K562 (cell line): ENCODE data around the gene MAGI3. TPM values are rescaled to one million over a fixed set of nuclear protein-coding genes. Genes with fewer than 3 reads are reported as not detected.

Experiments
- ATAC-seq: fragments of 200-7000 bp; cut with Tn5 transposase; 3 replicates; pipeline ENCODE4 v1.9.1; 2020; ENCODE audit warnings: moderate library complexity
- BruUV-seq: library from RNA; stranded (reverse); fragments of 400-500 nt; replicated peaks from 2 replicates; lab custom pipeline; 2021; lab: Mats Ljungman, UMichigan
- CTCF ChIA-PET: fragments of 300-600 bp; formaldehyde crosslinking; extraction: SDS; loops from one replicate; lab custom pipeline; 2021; ENCODE audit warnings: low intra/inter-chr PET ratio; lab: Yijun Ruan, JAX
- POLR2A ChIA-PET: fragments of 300-600, 350-650 bp; sonication (Branson Sonifier 250); formaldehyde crosslinking; extraction: SDS; loops from one replicate; lab custom pipeline; 2021; ENCODE audit warnings: antibody characterized with exemption, inconsistent platforms; lab: Yijun Ruan, JAX
- DNase-seq, 4 experiments: peaks; one replicate each; pipeline versions ENCODE4 v3.0.0 to v3.0.0-alpha.2; 2011 to 2018; ENCODE audit warnings: low spot score in 3 of 4, mixed read lengths in 3 of 4; ENCODE audit errors: extremely low read depth in 1 of 4
- FAIRE-seq: peaks from 2 replicates; lab custom pipeline; 2011; peaks lifted over from hg19 to GRCh38; lab: Jason Lieb, UNC
- H2AFZ ChIP-seq: 2 replicates; pipeline ENCODE4 v1.6.0; 2011; ENCODE audit warnings: low read depth, low read length, control low read depth, inconsistent platforms
- H3K27ac ChIP-seq: fragments of 200-600 bp; 3 replicates; pipeline ENCODE4 v1.8.0; 2011; ENCODE audit warnings: low read depth, mild to moderate bottlenecking, control low read depth, inconsistent platforms, low read length, moderate library complexity, mixed read lengths; ENCODE audit errors: extremely low read depth
- H3K27me3 ChIP-seq, 2 experiments: fragments of 300-600 bp in 1 of 2; 2 replicates in 1 of 2; 3 replicates in 1 of 2; pipeline versions ENCODE4 v1.6.0 to v1.8.0; 2011; ENCODE audit warnings: inconsistent platforms in 2 of 2, low read length in 2 of 2, mild to moderate bottlenecking in 1 of 2, mixed read lengths in 1 of 2, moderate library complexity in 1 of 2; ENCODE audit not compliant: control insufficient read depth in 2 of 2, insufficient read depth in 2 of 2
- H3K36me3 ChIP-seq: fragments of 300-600 bp; 3 replicates; pipeline ENCODE4 v1.8.0; 2011; ENCODE audit warnings: mild to moderate bottlenecking, low read length, inconsistent platforms; ENCODE audit not compliant: control insufficient read depth, insufficient read depth
- H3K4me1 ChIP-seq, 2 experiments: fragments of 200-600 bp in 1 of 2; replicated peaks in 1 of 2; 2 replicates in 1 of 2; 3 replicates in 1 of 2; pipeline versions ENCODE4 v1.5.1 to v1.8.0; 2011; ENCODE audit warnings: inconsistent platforms in 2 of 2, low read length in 2 of 2, mild to moderate bottlenecking in 1 of 2, mixed read lengths in 1 of 2, moderate library complexity in 1 of 2; ENCODE audit not compliant: control insufficient read depth in 2 of 2, insufficient read depth in 2 of 2
- H3K4me2 ChIP-seq: 2 replicates; pipeline ENCODE4 v1.6.1; 2011; ENCODE audit warnings: low read length, control low read depth, inconsistent platforms, mixed read lengths; ENCODE audit not compliant: insufficient read depth
- H3K4me3 ChIP-seq: fragments of 200-600 bp; sonication (generic), shearing (Covaris generic); 2 replicates; pipeline ENCODE4 v1.5.1; 2016; ENCODE audit warnings: control low read depth, inconsistent platforms
- H3K79me2 ChIP-seq: fragments of 200-600 bp; 3 replicates; pipeline ENCODE4 v1.8.0; 2011; ENCODE audit warnings: low read length, inconsistent platforms; ENCODE audit not compliant: control insufficient read depth, insufficient read depth
- H3K9ac ChIP-seq, 2 experiments: 2 replicates each; pipeline versions ENCODE4 v1.6.0 to v1.6.1; 2011; ENCODE audit warnings: low read depth in 2 of 2, low read length in 2 of 2, control low read depth in 1 of 2, inconsistent platforms in 1 of 2, mild to moderate bottlenecking in 1 of 2, mixed read lengths in 1 of 2; ENCODE audit not compliant: insufficient read depth in 1 of 2
- H3K9me1 ChIP-seq: one replicate; pipeline ENCODE4 v1.6.0; 2011; ENCODE audit warnings: inconsistent platforms, mild to moderate bottlenecking, low read length, moderate library complexity; ENCODE audit not compliant: control insufficient read depth, insufficient read depth
- H3K9me3 ChIP-seq: replicated peaks from 2 replicates; pipeline ENCODE4 v1.5.1; 2011; ENCODE audit warnings: low read depth, low read length, inconsistent platforms; ENCODE audit not compliant: control insufficient read depth, insufficient read depth
- H4K20me1 ChIP-seq: replicated peaks from 2 replicates; pipeline ENCODE4 v1.6.1; 2011; ENCODE audit warnings: low read length, inconsistent platforms, mixed read lengths; ENCODE audit not compliant: control insufficient read depth, insufficient read depth
- DDX20 ChIP-seq: fragments of 450-650 bp; IDR thresholded peaks from 2 replicates; pipeline ENCODE4 v1.6.1; 2016; ENCODE audit warnings: missing genetic modification characterization, low read depth, mild to moderate bottlenecking, missing compliant biosample characterization, moderate library complexity
- GATAD2B ChIP-seq: fragments of 450-650 bp; IDR thresholded peaks from 2 replicates; pipeline ENCODE4 v1.6.1; 2017; ENCODE audit warnings: mild to moderate bottlenecking, borderline replicate concordance
- KDM1A ChIP-seq, 2 experiments: fragments of 450-650 bp; IDR thresholded peaks; 2 replicates each; pipeline ENCODE4 v1.6.1; 2016; ENCODE audit warnings: mild to moderate bottlenecking in 2 of 2
- MLLT1 ChIP-seq, 2 experiments: fragments of 450-650 bp; IDR thresholded peaks; 2 replicates each; pipeline ENCODE4 v1.6.1; 2016
- MNT ChIP-seq, 2 experiments: fragments of 450-650 bp; conservative IDR thresholded peaks; 2 replicates each; pipeline ENCODE4 v1.6.1; 2017; ENCODE audit warnings: mild to moderate bottlenecking in 2 of 2, moderate library complexity in 2 of 2
- MTA1 ChIP-seq: fragments of 450-650 bp; IDR thresholded peaks from 2 replicates; pipeline ENCODE4 v1.6.1; 2017; ENCODE audit warnings: borderline replicate concordance
- NFE2L1 ChIP-seq: fragments of 450-650 bp; IDR thresholded peaks from 2 replicates; pipeline ENCODE4 v1.6.1; 2016; ENCODE audit warnings: missing genetic modification characterization, low read depth, mild to moderate bottlenecking, missing compliant biosample characterization, moderate library complexity, borderline replicate concordance
- POLR2G ChIP-seq: fragments of 200-400 bp; formaldehyde crosslinking; IDR thresholded peaks from 2 replicates; pipeline ENCODE4 v1.6.1; 2017; ENCODE audit warnings: low read depth, mild to moderate bottlenecking, antibody characterized with exemption, low read length, moderate library complexity
- STAT5B ChIP-seq: fragments of 250-450 bp; sonication (Bioruptor Pico); IDR thresholded peaks from 2 replicates; pipeline ENCODE4 v1.8.0; 2021; ENCODE audit warnings: mild to moderate bottlenecking, inconsistent platforms
- USF1 ChIP-seq: sonication (generic); formaldehyde crosslinking; IDR thresholded peaks from 2 replicates; pipeline ENCODE4 v1.9.0; 2022; ENCODE audit warnings: mild to moderate bottlenecking, missing genetic modification reagents
- ZNF77 ChIP-seq: fragments of 250-450 bp; sonication (Bioruptor Pico); IDR thresholded peaks from 2 replicates; pipeline ENCODE4 v1.5.0; 2020
- WGBS: fragments of 100-300 bp; shearing (Covaris generic); methylation state at CpG from one replicate; pipeline ENCODE4 v1.1.6; 2016; ENCODE audit warnings: low coverage, mixed read lengths; ENCODE audit not compliant: insufficient coverage; ENCODE audit errors: missing lambda C conversion rate; 5-methylcytosine and 5-hydroxymethylcytosine counted together
- in situ Hi-C: fragments of 300-500 bp; cut with MboI; formaldehyde crosslinking; loops from 4 replicates; pipeline ENCODE4 v1.15.0; 2018; ENCODE audit warnings: inconsistent platforms, mixed read lengths
- intact Hi-C: fragments of 100-400 bp; cut with micrococcal nuclease; formaldehyde crosslinking; loops from 2 replicates; pipeline ENCODE4 v1.14.2; 2022
- polyA plus RNA-seq, 8 experiments: library from polyadenylated mRNA; depleted of rRNA in 4 of 8; stranded (reverse) in 5 of 8; unstranded in 3 of 8; fragments of >200 nt; fragmentation: Nextera tagmentation in 2 of 8; fragmentation: Illumina TruSeq in 1 of 8; extraction: Ambion mirVana in 2 of 8; extraction: Trizol in 1 of 8; gene quantifications; 2 replicates each; pipeline versions ENCODE4 v1.2.1 to v1.2.3, GENCODE V29; 2011 to 2014; ENCODE audit warnings: inconsistent platforms in 1 of 8, missing spikeins in 1 of 8
- total RNA-seq, 7 experiments: library from RNA; depleted of rRNA in 6 of 7; stranded (reverse); fragments of >200 nt in 6 of 7; fragmentation: Illumina TruSeq in 2 of 7; extraction: Trizol in 2 of 7; gene quantifications; 2 replicates each; pipeline versions ENCODE4 v1.2.1 to v1.2.3, GENCODE V29; 2011 to 2021; ENCODE audit warnings: low replicate concordance in 1 of 7

MAGI3 gene
- total and polyA plus RNA-seq, 9 of the 15 experiments (the other 6 are each of a cell fraction or from before 2014, with no cell fraction given) = 1.0 to 8.6 (median 5.5) TPM

- Histone ChIP-seq H3K27ac (no peak overlapping the region), H3K4me3 (no peak overlapping the region), H3K4me2 (no peak overlapping the region), H2AFZ (no peak overlapping the region), H3K9me3 (no peaks in the 10 kb centered on the region), H3K79me2 (no peaks in the 10 kb centered on the region), H3K27me3 (peaks cover 0 to 5% of the 10 kb centered on the region in 2 experiments; a peak in 1 of 5 replicates), H3K9me1 (no peaks in the 10 kb centered on the region), H3K36me3 (no peaks in the 10 kb centered on the region), H4K20me1 (no peaks in the 10 kb centered on the region), H3K4me1 (peaks cover 0 to 7% of the 10 kb centered on the region in 2 experiments; a peak in 1 of 5 replicates), H3K9ac (no peak overlapping the region)
- TF ChIP-seq GATAD2B = no peak
- TF ChIP-seq ZNF77 (CRISPR knock-in tag) = no peak
- POLR2A ChIA-PET = no interaction called here
- intact Hi-C loops = no loop called here
- CTCF ChIA-PET = no interaction called here
- in situ Hi-C loops = no loop called here
- no peak for ATAC-seq
- WGBS = 35% methylated on average over 26 of the region's 26 CpGs
- no peak for FAIRE-seq
- no TSS peak for BruUV-seq
- no peak for DNase-seq
Measured at GRCh38 chr1:113422315-113423068, 32.2 kb downstream of the MAGI3 start.

- Histone ChIP-seq H3K4me3 (no peak overlapping the region), H3K4me1 (peaks cover 0 to 7% of the 10 kb centered on the region in 2 experiments; a peak in 1 of 5 replicates), H3K4me2 (no peak overlapping the region), H3K9ac (no peak overlapping the region), H4K20me1 (no peaks in the 10 kb centered on the region), H3K36me3 (no peaks in the 10 kb centered on the region), H3K79me2 (no peaks in the 10 kb centered on the region), H3K27me3 (peaks cover 0 to 5% of the 10 kb centered on the region in 2 experiments; a peak in 1 of 5 replicates), H3K27ac (no peak overlapping the region), H3K9me1 (no peaks in the 10 kb centered on the region), H2AFZ (no peak overlapping the region), H3K9me3 (no peaks in the 10 kb centered on the region)
- intact Hi-C loops = no loop called here
- BruUV-seq = no TSS peak
- ATAC-seq (no peak), FAIRE-seq (no peak), DNase-seq (no peak)
- 17% methylated on average over 10 of the region's 14 CpGs for WGBS
- ChIA-PET POLR2A (no interaction called here), CTCF (no interaction called here)
- in situ Hi-C loops = no loop called here
- TF ChIP-seq POLR2G (no peak), USF1 (CRISPR knock-in tag) (no peak), MLLT1 (IDR thresholded peaks at IDR 0.05) (no peak), MNT (conservative IDR thresholded peaks at IDR 0.05) (no peak), STAT5B (CRISPR knock-in tag) (no peak), KDM1A (IDR thresholded peaks at IDR 0.05) (no peak), DDX20 (tag) (no peak), NFE2L1 (no peak), MTA1 (no peak)
Measured at GRCh38 chr1:113423826-113424225, 33.5 kb downstream of the MAGI3 start.
